Caco-2 (cell line): Measurements from ENCODE around the gene SLC12A5. TPM values are rescaled to one million over a fixed set of nuclear protein-coding genes. Genes with fewer than 3 reads are reported as not detected.

ENCODE experiments used
- BruUV-seq: library from RNA; stranded (reverse); fragments of 400-500 nt; replicated peaks from 2 replicates; lab custom pipeline; 2021; lab: Mats Ljungman, UMichigan
- CTCF ChIA-PET: fragments of 300-600 bp; sonication (Branson Sonifier 250); formaldehyde crosslinking; loops from one replicate; lab custom pipeline; 2022; ENCODE audit warnings: antibody characterized with exemption; lab: Charles Lee
- POLR2A ChIA-PET: fragments of 300-600 bp; sonication (Branson Sonifier 250); formaldehyde crosslinking; loops from one replicate; lab custom pipeline; 2022; ENCODE audit warnings: antibody characterized with exemption; lab: Charles Lee
- DNase-seq, 2 experiments: peaks; one replicate each; pipeline versions ENCODE4 v3.0.0 to v3.0.0-alpha.2; 2020 to 2022
- H3K27me3 ChIP-seq: replicated peaks from 2 replicates; pipeline ENCODE4 v1.6.0; 2011; ENCODE audit warnings: low read length; ENCODE audit not compliant: control insufficient read depth, insufficient read depth
- H3K36me3 ChIP-seq: 2 replicates; pipeline ENCODE4 v1.5.1; 2011; ENCODE audit warnings: low read length; ENCODE audit not compliant: control insufficient read depth, insufficient read depth
- H3K4me1 ChIP-seq: fragments of 250-450 bp; sonication (Bioruptor Pico); 2 replicates; pipeline ENCODE4 v1.5.1; 2020; ENCODE audit warnings: mild to moderate bottlenecking
- H3K4me3 ChIP-seq: 2 replicates; pipeline ENCODE4 v1.5.1; 2011; ENCODE audit warnings: low read depth, mild to moderate bottlenecking, control low read depth, low read length
- H3K9me3 ChIP-seq: fragments of 250-450 bp; sonication (Bioruptor Pico); 2 replicates; pipeline ENCODE4 v1.5.1; 2020; ENCODE audit warnings: mild to moderate bottlenecking, moderate library complexity
- H3K27ac Mint-ChIP-seq: one replicate; pipeline ENCODE4 v1.8.0; 2022; ENCODE audit warnings: mixed read lengths; ENCODE audit not compliant: unreplicated experiment
- H3K27me3 Mint-ChIP-seq: one replicate; pipeline ENCODE4 v1.8.0; 2022; ENCODE audit warnings: mixed read lengths; ENCODE audit not compliant: insufficient read depth, unreplicated experiment
- H3K36me3 Mint-ChIP-seq: one replicate; pipeline ENCODE4 v1.8.0; 2022; ENCODE audit warnings: mild to moderate bottlenecking, mixed read lengths; ENCODE audit not compliant: insufficient read depth, unreplicated experiment
- H3K4me1 Mint-ChIP-seq: one replicate; pipeline ENCODE4 v1.8.0; 2022; ENCODE audit warnings: low read depth, mixed read lengths; ENCODE audit not compliant: unreplicated experiment
- H3K4me3 Mint-ChIP-seq: one replicate; pipeline ENCODE4 v1.8.0; 2022; ENCODE audit warnings: mild to moderate bottlenecking, moderate library complexity, mixed read lengths; ENCODE audit not compliant: unreplicated experiment
- H3K9me3 Mint-ChIP-seq: one replicate; pipeline ENCODE4 v1.8.0; 2022; ENCODE audit warnings: mixed read lengths; ENCODE audit not compliant: unreplicated experiment
- CTCF ChIP-seq, 2 experiments: fragments of 200-600 bp in 1 of 2; IDR thresholded peaks; 1 replicate in 1 of 2; 2 replicates in 1 of 2; pipeline versions ENCODE4 v1.5.1 to v1.8.0; 2011 to 2022; ENCODE audit warnings: antibody characterized with exemption in 1 of 2, control low read depth in 1 of 2, inconsistent platforms in 1 of 2, low read depth in 1 of 2, low read length in 1 of 2, mild to moderate bottlenecking in 1 of 2, moderate library complexity in 1 of 2; ENCODE audit not compliant: insufficient read depth in 1 of 2, severe bottlenecking in 1 of 2, unreplicated experiment in 1 of 2
- intact Hi-C: fragments of 100-400 bp; cut with micrococcal nuclease; formaldehyde crosslinking; loops from one replicate; pipeline ENCODE4 v1.10.0; 2022; ENCODE audit not compliant: unreplicated experiment
- total RNA-seq: library from RNA; stranded (reverse); gene quantifications from 2 replicates; pipeline ENCODE4 v1.2.3, GENCODE V29; 2022

Gene SLC12A5
- total RNA-seq, 1 experiment from 2014 or later = 1.9 TPM

- H3K27me3 ChIP-seq = no peaks in the 10 kb centered on the region; the same call in 1 of the 2 replicates
- Mint-ChIP-seq H3K27ac (no peak overlapping the region), H3K4me1 (no peaks in the 10 kb centered on the region), H3K36me3 (no peaks in the 10 kb centered on the region), H3K4me3 (no peak overlapping the region), H3K27me3 (peaks cover 30% of the 10 kb centered on the region), H3K9me3 (no peaks in the 10 kb centered on the region)
- H3K9me3 ChIP-seq = no peaks in the 10 kb centered on the region
- no peaks in the 10 kb centered on the region for H3K36me3 ChIP-seq
- POLR2A ChIA-PET = no interaction called here
- BruUV-seq = no TSS peak
- intact Hi-C loops = no loop called here
- no peak for DNase-seq
- no peaks in the 10 kb centered on the region for H3K4me1 ChIP-seq
- H3K4me3 ChIP-seq = no peak overlapping the region
- no peak for TF ChIP-seq CTCF (IDR thresholded peaks at IDR 0.05; ENCODE audit: insufficient read depth in 1 of 2, low read depth in 1 of 2, low read length in 1 of 2, severe bottlenecking in 1 of 2, unreplicated experiment in 1 of 2)
- CTCF ChIA-PET = interaction anchor here (2.1 kb wide), 1 partner anchor 15 kb away, joined by 8 read pairs; no protein-coding TSS in a partner anchor
These were observed 27.0 kb upstream of the SLC12A5 start for GRCh38 chr20:46002008-46002407.

- Histone ChIP-seq H3K4me3 (no peak overlapping the region), H3K36me3 (no peaks in the 10 kb centered on the region), H3K9me3 (no peaks in the 10 kb centered on the region), H3K4me1 (no peaks in the 10 kb centered on the region), H3K27me3 (no peaks in the 10 kb centered on the region)
- Mint-ChIP-seq H3K4me3 (no peak overlapping the region), H3K27me3 (peaks cover 29% of the 10 kb centered on the region), H3K36me3 (no peaks in the 10 kb centered on the region), H3K4me1 (no peaks in the 10 kb centered on the region), H3K27ac (no peak overlapping the region), H3K9me3 (no peaks in the 10 kb centered on the region)
- TF ChIP-seq CTCF (IDR thresholded peaks at IDR 0.05; ENCODE audit: insufficient read depth in 1 of 2, low read depth in 1 of 2, low read length in 1 of 2, severe bottlenecking in 1 of 2, unreplicated experiment in 1 of 2) = no peak
- BruUV-seq = no TSS peak
- intact Hi-C loops = no loop called here
- ChIA-PET CTCF (interaction anchor here (1.2 kb wide), 1 partner anchor 17 kb away, joined by 4 read pairs; no protein-coding TSS in a partner anchor), POLR2A (no interaction called here)
- DNase-seq = no peak
These were observed 24.8 kb upstream of the SLC12A5 start for GRCh38 chr20:46004187-46004586.

- Histone ChIP-seq H3K4me3 (no peak overlapping the region), H3K36me3 (no peaks in the 10 kb centered on the region), H3K9me3 (no peaks in the 10 kb centered on the region), H3K27me3 (no peaks in the 10 kb centered on the region), H3K4me1 (no peaks in the 10 kb centered on the region)
- no TSS peak for BruUV-seq
- DNase-seq = peak in 1 of 2 experiments; percentile 55
- ChIA-PET POLR2A (no interaction called here), CTCF (interaction anchor here (1.2 kb wide), 1 partner anchor 18 kb away, joined by 4 read pairs; no protein-coding TSS in a partner anchor)
- H3K36me3 Mint-ChIP-seq = no peaks in the 10 kb centered on the region
- H3K27ac Mint-ChIP-seq = no peak overlapping the region
- intact Hi-C loops = no loop called here
- H3K4me3 Mint-ChIP-seq = no peak overlapping the region
- no peaks in the 10 kb centered on the region for H3K4me1 Mint-ChIP-seq
- peaks cover 34% of the 10 kb centered on the region for H3K27me3 Mint-ChIP-seq
- H3K9me3 Mint-ChIP-seq = no peaks in the 10 kb centered on the region
- no peak for TF ChIP-seq CTCF (IDR thresholded peaks at IDR 0.05; ENCODE audit: insufficient read depth in 1 of 2, low read depth in 1 of 2, low read length in 1 of 2, severe bottlenecking in 1 of 2, unreplicated experiment in 1 of 2)
These were observed 24.0 kb upstream of the SLC12A5 start for GRCh38 chr20:46004889-46005473.
